DMS53 treated with DMSO at 0.1 percent for 48 hours (cell line): ENCODE results near the gene PREX1.
"Not testable (repeated sequence)": the region's sequence is repeated elsewhere in the genome, so short reads cannot be mapped to it uniquely, and the experiment has no call there.

Experiments used
- DNase-seq: peaks from one replicate; lab custom pipeline; 2025; ENCODE audit not compliant: unreplicated experiment; lab: John Stamatoyannopoulos, UW

Gene PREX1

DNA sequence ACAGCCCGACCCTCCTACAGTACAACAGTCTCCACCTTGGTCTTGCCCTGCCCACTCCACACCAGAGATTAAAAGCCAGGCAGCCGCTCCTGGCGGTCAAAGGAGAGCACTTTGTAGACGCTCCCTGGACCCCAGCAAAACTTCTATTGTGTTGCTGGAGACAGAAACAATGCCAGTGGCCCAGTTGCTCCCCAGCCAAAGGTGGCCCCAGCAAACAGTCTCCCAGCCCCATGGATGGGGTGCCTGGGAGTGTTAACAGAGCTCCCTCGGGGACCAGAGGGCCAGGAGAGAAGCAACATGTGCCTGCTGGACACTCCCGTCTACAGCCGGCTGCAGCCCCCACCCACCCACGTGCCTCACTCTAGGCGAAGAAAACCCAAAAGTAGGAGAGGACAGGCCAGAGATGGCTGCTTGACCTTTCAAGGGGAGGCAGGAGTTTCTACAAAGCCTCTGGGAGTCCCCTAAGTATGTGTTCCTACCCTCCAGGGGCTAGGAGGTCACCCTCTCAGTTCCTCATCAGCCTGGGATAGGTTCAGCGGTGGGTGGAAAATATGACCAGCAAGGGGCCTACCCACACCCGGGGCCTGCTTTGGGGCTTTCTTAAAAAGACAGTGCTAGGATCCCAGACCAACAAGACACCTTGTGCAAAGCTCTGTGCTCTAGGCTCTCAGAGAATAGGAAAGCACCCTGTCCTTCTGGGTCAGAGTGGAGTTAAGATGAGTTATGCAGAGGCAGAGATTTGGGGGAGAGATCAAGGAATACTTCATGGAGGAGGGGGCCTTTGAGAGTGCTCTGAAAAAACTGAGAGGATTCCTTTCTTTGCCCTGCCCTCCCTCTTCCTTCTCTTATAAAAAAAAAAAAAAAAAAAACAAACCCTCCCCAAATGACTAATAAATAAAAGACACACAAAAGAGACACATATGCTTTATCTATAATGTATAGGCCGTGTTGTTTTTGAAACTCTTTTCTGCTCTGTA, 19.0 kb upstream of the PREX1 start:
- DNase-seq = no peak

- no peak for DNase-seq
These were observed 18.0 kb upstream of the PREX1 start for GRCh38 chr20:48845721-48846306.

- DNase-seq = no peak
These were observed 17.2 kb upstream of the PREX1 start for GRCh38 chr20:48844996-48845395.

- DNase-seq = not testable (repeated sequence)
These were observed 16.1 kb upstream of the PREX1 start for GRCh38 chr20:48843896-48844295.

- no peak for DNase-seq
These were observed 15.4 kb upstream of the PREX1 start for GRCh38 chr20:48843057-48843806.

- DNase-seq = no peak
These were observed 14.2 kb upstream of the PREX1 start for GRCh38 chr20:48841875-48842529.

- DNase-seq = no peak
These were observed 13.5 kb upstream of the PREX1 start for GRCh38 chr20:48841196-48841874.

DNA sequence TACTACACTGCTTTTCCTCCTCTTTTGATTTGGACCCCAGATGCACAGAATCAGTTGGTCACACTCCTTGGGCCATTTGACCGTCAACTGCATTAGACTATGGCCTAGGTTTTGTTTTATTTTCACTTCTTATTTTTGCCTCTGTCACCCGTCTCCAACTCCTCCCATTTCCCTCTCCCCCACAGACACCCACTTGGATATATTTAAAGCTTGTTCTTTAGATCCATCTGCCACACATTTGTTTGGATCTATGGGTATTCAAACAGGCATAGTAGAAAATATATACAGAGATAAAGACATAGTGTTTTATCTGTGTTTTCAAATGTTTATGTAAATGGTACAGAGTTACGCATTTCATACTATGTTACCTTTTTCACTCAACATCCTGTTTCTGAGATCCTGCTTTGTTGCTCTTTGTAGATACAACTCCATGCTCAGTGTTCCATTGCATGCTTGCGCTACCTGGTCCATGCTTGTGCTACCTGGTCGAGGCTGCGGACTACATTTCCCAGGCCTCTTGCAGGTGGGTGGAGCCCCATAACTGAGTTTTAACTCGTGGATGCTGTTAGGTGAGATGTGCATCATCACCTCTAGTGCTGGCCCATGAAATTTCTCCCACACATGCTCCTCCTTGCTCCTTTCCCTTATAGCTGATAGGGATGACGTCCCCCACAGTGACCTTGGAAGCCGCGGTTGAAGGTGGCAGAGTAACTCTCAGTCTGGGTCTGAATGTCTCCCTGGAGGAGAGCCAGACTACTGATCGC, 11.5 kb upstream of the PREX1 start:
- DNase-seq = no peak

GRCh38 chr20:48837014-48837413, 9.2 kb upstream of the PREX1 start:
- DNase-seq = no peak

GRCh38 chr20:48835390-48835789, 7.6 kb upstream of the PREX1 start:
- no peak for DNase-seq

GRCh38 chr20:48834278-48834677, 6.5 kb upstream of the PREX1 start:
- no peak for DNase-seq

GRCh38 chr20:48832405-48832730, 4.6 kb upstream of the PREX1 start:
- DNase-seq = no peak

GRCh38 chr20:48831718-48832404, 4.1 kb upstream of the PREX1 start:
- no peak for DNase-seq

DNA sequence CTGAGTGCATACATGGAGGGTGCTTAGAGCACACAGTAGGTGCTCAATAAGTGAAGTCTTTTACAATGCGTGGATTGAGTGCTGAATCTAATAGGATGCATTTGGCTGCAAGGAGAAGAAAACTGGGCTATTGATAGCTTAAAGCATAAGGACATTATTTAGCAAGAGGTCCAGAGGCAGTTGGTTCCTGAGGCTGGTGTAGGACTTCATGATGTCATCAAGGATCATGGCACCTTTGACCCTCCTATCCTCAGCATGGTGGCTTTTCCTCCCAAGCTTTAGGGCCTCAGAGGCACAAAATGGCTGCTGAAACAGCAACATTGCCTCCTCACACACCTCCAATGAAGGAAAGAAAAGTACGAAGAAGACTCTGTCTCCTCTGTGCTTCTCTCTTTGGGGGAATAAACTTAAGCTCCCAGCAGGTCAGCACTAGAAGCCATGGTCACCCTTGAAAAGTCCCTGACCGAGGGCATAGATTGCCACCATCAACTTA, 3.1 kb upstream of the PREX1 start:
- DNase-seq = no peak

DNA sequence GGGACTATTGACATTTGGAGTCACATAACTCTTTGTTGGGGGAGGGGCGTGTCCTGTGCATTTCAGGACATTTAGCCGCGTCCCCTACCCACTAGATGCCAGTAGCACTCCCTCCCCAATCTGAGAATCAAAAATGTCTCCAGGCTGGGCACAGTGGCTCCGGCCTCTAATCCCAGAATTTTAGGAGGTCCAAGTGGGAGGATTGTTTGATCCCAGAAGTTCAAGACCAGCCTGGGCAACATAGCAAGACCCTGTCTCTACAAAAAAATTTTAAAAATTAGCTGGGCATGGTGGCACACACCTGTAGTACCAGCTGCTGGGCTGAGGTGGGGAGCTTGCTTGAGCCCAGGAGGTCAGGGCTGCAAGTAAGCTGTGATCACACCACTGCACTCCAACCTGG, 2.1 kb upstream of the PREX1 start:
- DNase-seq = no peak

DNA sequence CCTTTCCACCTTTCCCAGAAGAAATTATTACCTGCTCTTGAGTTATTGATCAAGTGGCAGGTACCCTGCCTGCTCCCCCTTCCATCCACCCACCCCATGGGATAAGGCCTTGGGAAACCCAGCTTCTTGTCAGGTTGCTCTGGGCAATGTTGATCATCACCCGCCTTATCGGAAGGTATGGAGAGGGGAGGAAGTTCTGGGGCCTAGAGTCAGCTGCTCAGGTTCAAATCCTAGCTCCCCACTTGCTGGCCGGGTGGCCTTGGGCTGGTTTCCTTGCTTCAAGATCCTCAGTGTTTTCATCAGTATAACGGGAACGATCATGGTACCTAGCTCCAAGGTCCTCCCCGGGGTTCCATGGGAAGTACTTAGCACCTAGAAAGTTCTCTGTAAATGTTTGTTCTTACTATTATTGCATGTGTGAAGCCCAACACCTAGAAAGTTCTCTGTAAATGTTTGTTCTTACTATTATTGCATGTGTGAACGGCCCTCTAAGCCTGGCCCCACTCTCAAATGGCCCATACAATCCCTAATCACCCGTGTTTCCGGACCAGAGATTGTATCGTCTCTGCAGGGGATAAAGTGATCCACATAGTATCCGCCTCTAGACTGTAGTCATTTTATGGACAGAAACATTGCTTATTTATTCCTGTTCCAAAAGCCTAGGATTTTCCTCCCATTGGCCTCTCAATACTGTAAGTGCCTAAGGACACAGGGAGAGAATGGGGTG, 1.1 kb upstream of the PREX1 start:
- no peak for DNase-seq

- no peak for DNase-seq
These were observed 672 bp downstream of the PREX1 start for GRCh38 chr20:48826883-48827771.

DNA sequence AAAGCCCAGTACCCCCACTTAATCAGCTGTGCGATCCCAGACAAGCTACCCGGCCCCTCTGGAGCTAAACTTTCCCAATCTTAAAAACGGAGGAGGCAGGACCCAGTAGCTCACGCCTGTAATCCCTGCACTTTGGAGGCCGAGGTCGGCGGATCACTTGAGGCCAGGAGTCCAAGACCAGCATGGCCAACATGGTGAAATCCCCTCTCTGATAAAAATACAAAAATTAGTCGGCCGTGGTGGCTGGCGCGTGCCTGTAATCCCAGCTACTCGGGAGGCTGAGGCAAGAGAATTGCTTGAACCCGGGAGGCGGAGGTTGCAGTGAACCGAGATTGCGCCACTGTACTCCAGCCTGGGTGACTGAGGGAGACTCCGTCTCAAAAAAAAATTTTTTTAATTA, 1.3 kb downstream of the PREX1 start:
- DNase-seq = not testable (repeated sequence)
